HG03342 (cell line): ENCODE results near the gene RP9.
"Not testable (repeated sequence)": the region's sequence is repeated elsewhere in the genome, so short reads cannot be mapped to it uniquely, and the experiment has no call there.

Experiments
- ATAC-seq: cut with Tn5 transposase; IDR thresholded peaks from one replicate; pipeline ENCODE4 v1.9.1; 2021; ENCODE audit warnings: mild to moderate bottlenecking, moderate library complexity; ENCODE audit not compliant: unreplicated experiment

RP9 gene

DNA sequence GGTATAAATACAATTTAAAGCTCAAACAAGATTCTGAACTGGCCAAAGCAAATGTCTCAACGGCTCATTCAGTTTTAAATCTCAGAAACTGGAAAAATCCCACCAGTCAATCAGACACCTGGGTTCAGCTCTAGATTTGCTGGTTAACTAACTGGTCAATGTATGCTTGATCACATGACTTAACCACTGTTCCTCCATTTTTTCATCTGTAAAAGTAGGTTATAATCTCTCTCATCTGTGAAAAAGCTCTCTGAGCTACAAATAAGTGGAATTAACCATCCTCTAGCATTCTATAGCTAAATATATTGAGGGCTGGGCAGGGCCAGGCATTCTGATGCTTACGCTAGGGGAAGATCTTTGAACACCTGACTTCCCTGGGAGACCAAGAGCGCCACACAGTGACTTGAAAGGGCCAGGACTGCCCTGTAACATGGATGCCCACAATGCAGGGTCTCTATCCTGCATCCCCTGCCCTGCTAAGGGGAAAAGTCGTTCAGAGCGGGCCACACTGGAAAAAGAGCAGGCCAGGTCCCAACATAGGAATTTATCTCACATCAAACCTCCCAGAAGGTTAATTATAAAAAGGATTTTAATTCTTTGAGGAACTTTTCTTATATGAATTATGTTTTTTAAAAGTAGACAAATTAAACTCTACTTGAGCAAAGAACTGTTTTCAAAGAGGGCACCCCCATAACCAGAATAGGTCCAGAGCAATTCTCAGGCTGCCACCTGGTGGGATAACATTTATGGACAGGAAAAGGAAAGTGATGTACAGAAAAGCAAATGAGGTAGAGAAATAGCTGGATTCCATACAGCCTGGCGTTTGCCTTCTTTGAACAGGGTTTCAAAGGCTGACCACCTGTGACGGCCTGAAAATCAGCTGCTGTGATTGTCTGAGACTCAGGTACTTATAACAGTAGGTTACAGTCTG, 1.8 kb downstream of the RP9 start:
- ATAC-seq: peak; percentile 52

DNA sequence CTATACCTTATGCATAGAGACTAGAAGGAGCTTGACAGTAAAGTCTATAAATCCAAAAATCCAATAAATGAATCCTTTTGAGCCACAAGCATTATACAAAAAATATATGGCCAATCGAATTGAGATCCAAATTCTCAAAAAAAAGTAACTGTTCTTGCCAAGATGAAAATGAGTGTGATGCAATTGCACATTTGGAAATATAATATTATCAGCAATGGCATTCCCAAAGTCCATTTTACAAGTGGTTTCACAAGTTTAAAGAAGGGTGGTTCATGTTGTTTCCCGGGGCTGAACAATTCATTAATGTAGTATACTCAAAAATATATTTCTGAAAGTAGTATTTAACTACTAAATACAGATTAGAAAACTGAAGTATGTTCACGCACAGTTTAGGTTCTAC, 7.3 kb downstream of the RP9 start:
- no peak for ATAC-seq

DNA sequence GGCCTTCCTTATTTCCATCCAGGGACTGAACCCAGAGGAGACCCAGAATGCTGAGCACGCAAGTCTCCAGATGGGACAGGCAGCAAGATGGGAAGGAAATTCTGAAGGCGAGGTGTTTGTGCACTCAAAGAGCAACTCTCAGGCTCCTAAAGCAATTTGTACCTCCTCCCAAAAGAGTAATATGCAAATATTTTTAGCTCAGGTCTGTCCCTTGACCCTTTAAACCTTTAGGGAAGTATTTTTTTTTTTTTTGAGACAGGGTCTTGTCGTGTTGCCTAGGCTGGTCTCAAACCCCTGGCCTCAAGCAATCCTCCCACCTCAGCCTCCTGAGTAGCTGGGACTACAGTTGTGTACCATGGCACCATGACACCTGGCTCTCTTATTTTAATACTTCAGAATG, 8.4 kb downstream of the RP9 start:
- no peak for ATAC-seq

DNA sequence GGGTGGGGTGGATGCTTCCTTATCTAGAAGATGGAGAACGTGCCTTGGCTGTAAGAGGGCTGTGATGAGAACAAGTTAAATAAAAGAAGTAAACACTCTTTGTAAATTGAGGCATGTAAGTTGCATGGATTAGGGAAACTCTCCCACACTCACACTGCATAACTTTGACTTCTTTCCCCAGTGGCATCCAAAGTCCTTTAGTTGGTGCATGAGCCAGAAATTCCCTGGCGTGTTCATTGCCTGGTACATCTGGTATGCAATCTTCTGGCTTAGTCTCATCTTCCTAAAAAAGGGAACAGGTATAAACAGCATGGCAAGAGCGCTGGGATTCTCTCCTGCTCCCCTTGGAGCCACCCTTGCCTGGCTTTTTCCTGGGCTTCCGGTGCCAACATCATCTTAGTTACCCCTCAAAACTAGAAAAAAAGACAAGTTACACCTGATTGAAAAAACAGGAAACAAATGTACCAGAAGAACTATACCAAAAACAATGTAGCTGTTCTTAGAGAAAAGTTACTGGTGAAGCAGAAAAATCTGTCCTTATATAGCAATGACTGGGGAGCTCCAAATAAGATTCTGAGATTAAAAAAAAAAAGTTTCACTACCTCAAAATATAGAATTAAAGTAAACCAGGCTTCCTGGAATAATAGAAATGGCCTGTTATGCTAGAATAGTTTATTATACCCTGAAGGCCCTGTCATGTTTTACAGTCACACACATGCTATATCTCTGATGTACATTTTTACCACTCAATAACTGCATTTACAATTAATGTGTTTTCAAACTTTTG, 9.9 kb downstream of the RP9 start:
- ATAC-seq: no peak

DNA sequence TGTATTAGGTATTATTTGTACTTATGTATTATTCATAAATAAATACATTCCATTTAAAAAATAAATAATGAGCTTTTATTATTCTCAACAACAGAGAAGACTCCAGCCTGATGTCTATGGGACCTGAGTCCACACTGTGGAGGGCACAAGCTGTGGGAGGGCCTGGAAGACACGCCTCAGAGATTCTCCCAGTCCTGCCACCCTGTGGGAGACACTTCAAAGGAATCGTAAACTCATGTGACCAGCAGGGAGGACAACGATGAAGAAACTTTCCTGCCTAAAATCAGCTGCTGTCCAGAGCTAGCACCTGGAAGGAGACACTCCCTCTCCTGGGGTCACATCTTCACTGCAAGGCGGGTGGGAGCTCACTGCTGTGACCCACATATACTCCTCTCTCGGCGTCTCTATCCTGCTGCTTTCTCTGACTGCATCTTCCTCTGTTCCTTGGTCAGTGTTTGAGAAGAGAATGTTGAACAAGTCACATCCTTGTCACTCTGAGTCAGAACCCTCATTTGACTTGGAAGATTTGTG, 14.4 kb downstream of the RP9 start:
- ATAC-seq: not testable (repeated sequence)

DNA sequence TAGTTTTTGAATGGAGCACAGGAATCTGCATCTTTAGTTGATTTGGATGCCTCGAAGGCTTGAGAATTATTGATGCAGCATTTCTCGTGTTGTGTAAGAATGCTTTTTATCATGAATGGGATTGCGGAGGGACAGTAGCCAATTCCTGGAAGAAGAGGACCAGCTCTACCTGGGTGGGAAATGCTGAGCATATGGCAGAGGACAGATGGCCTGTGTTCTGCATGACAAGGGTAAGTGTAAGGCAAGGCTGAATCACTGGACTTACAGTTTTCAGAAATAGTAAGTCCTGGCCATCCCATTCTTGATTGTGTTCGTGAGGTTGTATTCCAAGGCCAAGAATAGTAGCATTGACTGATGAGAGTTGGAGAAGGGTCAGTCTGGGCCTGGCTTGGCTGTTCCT, 15.9 kb downstream of the RP9 start:
- no peak for ATAC-seq

DNA sequence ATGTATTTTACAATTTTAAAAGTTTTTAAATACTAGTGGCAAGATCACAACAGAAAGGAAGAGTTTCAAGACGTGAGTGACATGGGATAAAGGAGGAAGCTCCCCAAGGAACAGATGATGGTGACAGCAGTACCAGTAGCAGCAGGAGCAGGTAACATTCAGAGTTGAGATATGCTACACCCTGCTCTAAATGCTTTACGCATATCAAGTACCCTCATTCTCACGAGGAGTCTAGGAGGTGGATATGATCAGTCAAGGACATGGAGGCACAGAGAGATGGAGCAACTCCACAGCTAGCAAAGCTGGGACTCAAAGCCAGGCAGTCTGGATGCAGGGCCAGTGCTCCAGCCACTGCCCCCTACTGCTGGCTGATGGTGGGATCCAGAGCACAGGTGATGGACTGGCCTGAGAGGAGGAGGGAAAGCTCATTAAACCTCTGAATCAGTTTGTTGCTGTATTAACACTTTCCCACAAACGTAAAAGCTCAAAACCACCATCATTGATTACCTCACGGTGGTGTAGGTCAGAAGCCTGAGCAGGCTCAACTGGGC, 17.5 kb downstream of the RP9 start:
- no peak for ATAC-seq

DNA sequence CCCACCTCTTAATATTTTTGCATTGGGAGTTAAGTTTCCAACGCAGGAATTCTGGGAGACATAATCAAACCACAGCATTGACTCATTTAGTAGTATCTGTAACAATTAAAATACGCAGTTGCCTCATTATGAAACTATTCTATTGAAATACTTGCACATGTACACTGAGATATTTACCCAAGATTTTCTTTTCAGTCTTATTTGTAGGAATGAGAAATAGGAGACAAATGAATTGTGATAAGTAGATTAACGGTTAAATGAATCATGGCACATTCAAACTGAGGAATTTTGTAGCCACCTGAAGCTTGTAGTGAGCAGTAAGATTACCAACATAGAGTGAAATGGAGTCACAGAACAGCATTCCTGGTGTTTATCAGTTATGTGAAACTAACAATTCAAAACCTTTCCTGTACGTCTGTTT, 18.1 kb downstream of the RP9 start:
- no peak for ATAC-seq

DNA sequence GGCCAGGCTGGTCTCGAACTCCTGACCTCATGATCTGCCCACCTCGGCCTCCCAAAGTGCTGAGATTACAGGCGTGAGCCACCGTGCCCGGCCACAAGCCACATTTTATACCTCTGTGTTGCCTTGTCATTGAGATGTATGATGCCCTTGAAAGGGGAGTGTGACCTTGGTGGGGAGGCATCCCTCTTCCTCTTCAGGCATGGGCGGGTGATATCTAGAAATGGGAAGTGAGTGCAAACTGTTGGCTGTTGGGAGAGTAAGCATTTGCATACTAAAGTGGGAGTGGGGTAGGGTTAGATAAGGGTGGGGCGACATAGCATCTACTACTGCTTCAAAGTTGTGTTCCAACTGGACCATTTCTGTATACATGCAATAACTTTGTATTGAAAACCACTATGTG, 20.1 kb downstream of the RP9 start:
- no peak for ATAC-seq

DNA sequence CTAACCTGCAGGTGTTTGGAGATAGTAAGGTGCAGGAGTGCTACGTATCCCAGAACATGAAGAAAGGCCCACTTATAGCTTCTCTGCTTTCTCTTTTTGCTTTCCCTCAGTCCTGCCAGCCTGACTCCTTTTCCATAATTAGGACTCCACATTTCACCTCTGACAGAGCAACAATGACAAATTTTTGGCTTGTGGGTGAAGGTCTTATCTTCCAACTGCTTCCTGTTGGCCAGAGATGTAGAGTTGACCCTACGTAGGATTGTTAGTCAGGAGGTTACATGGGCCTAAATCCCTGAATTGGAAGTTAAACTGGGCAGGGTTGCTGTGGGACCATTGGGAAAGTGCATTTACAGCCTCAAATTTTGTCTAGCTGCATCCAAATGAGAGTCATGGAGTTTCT, 21.3 kb downstream of the RP9 start:
- no peak for ATAC-seq

DNA sequence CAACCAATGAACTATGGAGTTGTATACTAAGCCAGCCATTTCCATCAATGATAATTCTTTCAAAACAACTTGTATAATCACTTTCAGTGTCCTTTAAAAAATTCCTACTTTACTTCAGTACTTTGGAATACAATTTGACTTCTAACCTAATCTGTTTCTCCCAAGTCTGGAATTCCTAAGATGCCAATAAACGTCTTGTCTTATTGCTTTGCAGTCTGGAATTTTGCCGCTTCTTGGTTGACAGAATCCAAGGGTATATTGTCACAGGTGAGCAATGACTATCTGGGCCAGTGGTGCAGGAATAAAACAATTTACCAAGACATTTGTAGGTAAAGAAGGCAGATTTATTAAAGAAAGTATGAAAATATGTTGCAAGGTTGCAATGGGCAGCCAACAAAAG, 21.8 kb downstream of the RP9 start:
- ATAC-seq: no peak

DNA sequence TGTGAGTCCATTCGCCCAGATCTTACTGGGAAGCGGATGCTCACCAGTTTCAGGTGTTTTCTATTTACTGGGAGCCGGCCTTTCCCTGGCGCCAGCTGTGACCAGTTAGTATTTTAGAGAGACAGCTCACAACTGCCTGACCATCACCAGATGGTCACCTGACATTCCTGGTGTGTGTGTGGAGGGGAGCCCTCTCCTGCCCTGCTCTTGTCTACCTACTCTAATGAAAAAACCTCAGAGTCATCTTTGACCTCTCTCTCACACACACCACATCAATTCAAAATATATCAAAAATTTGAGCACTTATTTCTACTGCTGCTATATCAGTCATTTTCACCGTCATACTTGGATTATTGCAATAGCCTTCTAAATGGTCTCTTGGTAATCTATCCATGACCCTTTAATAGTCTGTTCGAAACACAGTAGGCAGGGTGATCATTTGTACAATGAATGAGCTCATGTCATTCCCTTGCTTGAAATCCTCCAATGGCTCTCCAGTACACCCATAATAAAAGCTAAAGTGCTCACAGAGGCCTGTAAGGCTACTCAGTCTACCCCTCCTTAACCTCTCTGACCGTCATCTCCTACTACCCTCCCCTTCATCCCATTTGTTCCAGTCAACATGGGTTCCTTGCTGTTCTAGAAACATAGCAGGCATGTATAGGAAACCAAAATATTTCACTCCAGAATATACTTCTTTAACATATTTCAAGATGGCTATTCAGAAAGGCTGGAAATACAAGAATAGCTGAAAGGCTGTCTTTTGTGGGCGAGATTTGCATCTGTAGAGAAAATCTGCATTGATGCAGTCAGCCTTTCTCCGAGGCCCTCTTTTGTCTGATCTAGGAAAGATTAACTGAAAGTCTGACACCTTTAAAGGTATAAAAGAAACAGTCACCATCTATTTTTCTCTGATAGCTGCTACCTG, 29.2 kb downstream of the RP9 start:
- ATAC-seq: no peak

DNA sequence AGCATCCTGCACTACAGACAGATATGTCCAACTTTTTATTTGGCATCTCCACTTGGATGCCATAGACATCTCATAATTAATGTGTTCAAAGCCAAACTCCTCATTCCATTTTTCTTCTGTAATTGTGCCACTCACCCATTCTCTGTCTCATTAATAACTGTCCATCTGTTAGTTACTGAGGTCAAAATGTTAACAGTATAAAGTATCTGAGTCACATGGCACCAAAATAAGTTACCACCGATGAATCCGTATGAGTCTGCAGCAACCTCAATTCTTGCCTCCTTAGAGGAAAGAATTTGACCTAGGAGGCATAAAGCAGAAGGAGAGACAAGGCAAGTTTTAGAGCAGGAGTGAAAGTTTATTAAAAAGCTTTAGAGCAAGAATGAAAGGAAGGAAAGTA, 30.1 kb downstream of the RP9 start:
- no peak for ATAC-seq

DNA sequence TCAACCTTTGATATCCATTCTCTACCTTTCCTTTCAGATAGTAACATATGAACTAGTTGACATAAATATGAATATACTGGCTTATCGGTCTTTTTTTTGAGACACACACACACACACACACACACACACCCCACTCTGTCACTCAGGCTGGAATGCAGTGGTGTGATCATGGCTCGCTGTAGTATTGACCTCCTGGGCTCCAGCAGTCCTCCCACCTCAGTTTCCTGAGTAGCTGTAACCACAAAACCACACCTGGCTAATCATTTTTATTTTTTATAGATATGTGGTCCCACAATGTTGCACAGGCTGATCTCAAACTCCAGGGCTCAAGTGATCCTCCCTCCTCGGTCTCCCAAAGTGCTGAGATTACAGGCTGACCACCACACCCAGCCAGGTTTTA, 32.5 kb downstream of the RP9 start:
- no peak for ATAC-seq

DNA sequence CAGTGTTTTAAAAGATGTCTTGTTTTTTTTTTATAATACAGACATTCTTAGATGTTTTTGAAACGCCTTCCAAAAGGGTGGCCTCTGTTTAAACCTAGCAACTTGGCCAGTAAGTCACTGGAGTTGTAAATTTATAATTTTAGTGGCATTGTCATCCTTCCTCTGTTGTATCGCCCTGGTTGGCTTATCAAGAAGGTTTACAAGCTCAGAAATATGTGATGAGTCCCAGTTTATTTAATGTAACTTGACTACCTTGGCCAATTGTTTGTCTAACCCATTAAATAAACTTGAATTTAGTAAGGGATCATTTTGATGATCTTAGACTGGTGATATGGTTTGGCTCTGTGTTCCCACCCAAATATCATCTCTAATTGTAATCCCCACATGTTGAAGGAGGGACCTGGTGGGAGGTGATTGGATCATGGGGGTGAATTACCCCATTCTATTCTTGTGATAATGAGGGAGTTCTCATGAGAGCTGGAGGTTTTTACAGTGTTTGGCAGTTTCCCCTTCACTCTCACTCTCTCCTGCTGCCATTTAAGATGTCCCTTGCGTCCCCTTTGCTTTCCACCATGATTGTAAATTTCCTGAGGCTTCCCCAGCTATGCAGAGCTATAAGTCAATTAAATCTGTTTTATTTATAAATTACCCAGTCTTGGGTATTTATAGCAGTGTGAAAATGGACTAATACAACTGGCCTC, 33.2 kb downstream of the RP9 start:
- no peak for ATAC-seq

DNA sequence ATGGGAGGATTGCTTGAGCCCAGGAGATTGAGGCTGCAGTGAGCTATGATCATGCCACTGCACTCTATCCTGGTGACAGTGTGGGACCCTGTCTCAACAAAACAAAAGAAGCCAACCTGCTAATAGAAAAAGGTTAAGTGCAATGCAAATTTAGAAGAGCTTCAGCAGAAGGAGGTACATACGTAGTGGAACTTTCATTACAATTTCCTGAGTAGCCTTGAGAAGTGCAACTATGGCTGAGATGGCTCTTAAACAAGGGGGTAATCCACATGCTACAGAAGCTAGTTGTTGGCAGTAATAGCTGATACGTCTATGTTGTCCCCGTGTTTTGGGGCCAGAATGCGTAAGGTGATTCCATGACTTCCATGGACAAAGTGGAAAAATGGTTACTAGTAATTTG, 36.0 kb downstream of the RP9 start:
- ATAC-seq: no peak

DNA sequence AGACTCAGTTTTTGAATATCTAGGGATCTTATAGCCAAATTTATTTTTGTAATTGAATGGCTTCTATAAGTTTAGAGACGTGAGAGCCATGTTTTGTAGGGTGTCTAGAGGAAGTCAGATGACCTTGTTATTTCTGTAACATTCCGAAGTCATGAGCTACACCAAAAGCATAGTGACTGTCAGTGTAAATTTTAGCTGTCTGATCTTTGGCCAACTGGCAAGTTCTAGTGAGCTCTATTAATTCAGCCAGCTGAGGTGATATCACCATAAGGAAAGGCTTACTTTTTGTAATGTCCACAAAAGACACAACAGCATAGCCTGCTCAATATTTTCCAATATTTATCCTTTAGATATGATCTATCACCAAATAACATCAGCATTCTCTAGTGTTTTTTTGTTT, 36.7 kb downstream of the RP9 start:
- no peak for ATAC-seq

DNA sequence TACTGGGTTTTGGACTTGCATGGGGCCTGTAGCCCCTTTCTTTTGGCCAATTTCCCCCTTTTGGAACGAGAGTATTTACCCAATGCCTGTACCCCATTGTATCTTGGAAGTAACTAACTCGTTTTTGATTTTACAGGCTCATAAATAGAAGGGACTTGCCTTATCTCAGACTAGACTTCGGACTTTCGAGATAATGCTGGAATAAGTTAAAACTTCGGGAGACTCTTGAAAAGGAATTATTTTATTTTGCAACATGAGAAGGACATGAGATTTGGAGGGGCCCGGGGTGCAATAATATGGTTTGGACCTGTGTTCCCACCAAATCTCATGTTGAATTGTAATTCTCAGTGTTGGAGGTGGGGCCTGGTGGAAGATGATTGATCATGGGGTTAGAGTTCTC, 38.4 kb downstream of the RP9 start:
- ATAC-seq: no peak

DNA sequence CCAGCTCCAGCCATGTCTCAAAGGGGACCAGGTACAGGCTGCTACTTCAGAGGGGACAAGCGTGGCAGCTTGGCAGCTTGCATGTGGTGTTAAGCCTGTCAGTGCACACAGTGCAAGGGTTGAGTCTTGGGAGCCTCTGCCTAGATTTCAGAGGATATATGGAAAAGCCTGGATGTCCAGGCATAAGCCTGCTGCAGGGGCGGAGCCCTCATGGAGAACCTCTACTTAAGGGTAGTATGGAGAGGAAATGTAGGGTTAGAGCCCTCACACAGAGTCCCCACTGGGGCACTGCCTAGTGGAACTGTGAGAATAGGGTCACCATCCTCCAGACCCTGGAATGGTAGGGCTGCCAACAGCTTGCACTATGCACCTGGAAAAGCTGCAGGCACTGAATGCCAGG, 38.9 kb downstream of the RP9 start:
- no peak for ATAC-seq

DNA sequence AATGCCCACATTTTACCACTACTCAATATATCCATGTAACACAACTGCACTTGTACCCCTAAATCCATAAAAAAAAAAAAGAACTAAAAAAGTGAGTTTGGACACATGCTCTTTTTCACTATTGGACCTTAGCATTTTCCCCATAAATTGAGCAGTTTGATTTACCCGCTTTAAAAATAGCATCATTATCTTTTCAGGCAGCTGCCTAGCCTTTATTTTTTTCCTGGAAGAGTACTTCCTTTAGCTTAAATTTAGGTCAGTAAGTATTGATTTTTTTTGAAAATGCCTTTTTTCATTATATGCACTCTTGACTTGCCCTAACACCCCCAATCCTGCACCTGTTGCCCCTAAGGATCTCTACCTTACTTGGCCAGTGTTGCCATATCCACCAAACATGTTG, 41.3 kb downstream of the RP9 start:
- no peak for ATAC-seq
